Posterior cingulate gyrus (tissue), 11 donors: ENCODE results near the gene VPS18.

Experiments used
- DNase-seq, 10 donors: peaks; one replicate each; pipeline versions ENCODE4 v3.0.0 to v3.0.0-alpha.2; 2020 to 2021; ENCODE audit warnings: mixed read lengths in 3 of 10
- intact Hi-C: fragments of 100-400 bp; cut with DNase I; formaldehyde crosslinking; loops from one replicate; pipeline ENCODE4 v1.15.1; 2023

The VPS18 gene

GRCh38 chr15:40944510-40945296 is 50.5 kb downstream of the VPS18 start:
- intact Hi-C loops, result loop anchor here (5.0 kb wide), 1 partner anchor 78 kb away; no protein-coding TSS in a partner anchor
- DNase-seq, result peak in 2 of 10 donors; percentile 33 to 62

GRCh38 chr15:40948706-40949473 is 54.6 kb downstream of the VPS18 start:
- peak in 2 of 10 donors; percentile 42 to 66 for DNase-seq
- intact Hi-C loops, result no loop called here

DNA sequence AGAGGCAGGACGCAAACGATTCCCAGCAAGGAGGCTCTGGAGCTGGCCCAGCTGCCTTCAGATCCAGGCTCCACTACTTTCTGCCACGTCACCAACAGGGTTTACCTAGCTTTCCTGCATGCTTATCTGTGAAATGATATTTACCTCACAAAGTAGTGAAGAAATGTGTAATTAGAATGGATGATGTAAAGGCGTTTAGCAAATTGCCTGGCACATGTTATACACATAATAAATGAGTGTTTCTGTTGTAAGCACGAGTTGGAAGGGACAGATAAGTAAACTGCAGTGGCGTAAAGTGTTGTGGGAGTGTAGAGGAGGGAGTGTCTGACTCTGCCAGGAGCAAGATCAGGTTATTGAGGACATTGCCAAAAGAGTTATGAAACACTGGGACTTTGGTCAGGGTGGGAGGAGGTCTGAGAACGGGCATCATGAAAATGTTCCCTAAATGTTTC is 55.5 kb downstream of the VPS18 start:
- DNase-seq, result peak in 1 of 10 donors; percentile 21
- intact Hi-C loops, result no loop called here

DNA sequence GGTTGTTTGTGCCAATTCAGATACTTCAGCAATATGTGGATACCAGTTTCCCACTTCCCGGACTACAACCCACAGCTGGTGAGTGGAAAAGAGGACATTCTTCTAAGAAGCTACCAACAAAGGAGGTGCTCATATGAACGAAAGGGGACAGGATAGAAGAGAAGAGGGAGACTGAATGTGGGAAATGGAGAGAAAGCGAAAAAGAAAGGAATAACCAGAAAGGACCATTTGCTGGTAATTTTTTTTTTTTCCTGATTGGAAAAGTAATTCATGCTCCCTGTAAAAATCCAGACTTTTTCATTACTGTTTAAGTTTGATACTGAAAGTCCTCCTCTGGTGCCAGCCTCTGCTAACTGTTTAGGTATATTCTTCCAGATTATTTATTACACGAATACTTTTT is 57.5 kb downstream of the VPS18 start:
- intact Hi-C loops, result no loop called here
- DNase-seq, result no peak

GRCh38 chr15:40952301-40952900 is 58.2 kb downstream of the VPS18 start:
- intact Hi-C loops, result no loop called here

GRCh38 chr15:40952901-40953712 is 58.9 kb downstream of the VPS18 start, which contains the start of gene CHAC1:
Gene CHAC1, plus strand, starts transcription at chr15:40953471. Its CDS starts 113 bp downstream, at chr15:40953584.
- intact Hi-C loops, result no loop called here

More at GRCh38 chr15:40952301-40952900, 58.2 kb downstream of the VPS18 start:
- peak in 1 of 10 donors; percentile 66 for DNase-seq

More at GRCh38 chr15:40952901-40953712, 58.9 kb downstream of the VPS18 start, which contains the start of gene CHAC1:
- peak; percentile 79 to 100 (median 94) for DNase-seq
